HG03045 (cell line): ENCODE results near the gene EPHA6.

ENCODE experiments used
- ATAC-seq: cut with Tn5 transposase; IDR thresholded peaks from one replicate; pipeline ENCODE4 v1.9.1; 2021; ENCODE audit warnings: mild to moderate bottlenecking, moderate library complexity; ENCODE audit not compliant: unreplicated experiment

EPHA6 gene

DNA sequence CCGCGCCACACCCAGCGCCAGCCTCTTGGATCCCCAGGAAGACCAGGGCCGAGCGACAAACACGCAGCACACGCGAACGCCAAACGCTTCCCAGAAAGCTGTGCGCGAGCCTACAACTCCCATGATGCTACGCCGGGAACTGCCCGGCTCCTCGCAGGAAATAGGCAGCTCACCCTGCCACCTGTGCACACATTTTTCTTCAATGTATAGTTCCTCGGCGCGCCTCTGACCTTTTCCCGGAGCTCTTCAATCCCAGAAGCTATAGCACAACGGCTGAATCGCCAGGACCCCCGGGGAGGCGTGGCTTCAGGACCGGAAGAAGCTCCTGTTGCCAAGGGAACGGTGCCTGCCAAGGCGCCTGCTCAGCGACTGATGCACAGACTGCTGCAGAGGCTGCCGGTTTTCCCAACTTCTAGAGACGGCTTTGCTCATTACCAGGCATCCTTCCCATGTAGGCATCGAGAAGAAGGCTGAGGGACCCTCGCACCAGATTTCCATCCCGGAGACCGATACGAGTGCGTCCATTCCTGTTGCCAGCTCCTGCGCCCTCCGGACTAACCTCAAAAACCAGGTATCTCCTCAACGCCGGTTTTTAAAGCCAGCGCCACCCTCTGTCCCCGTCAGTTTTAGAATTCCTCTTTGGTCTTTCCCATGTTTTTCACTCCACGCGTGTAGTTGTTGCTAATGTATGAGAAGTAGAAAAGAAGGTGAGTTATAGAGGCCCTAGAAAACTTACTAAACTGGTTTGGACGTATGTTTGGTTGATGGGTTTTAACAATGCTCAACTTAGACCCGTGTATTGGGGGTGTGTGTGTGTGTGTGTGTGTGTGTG is 950.2 kb downstream of the EPHA6 start, which contains the start of gene ARL6:
TSS of gene ARL6 (plus strand) at position 352 of the 832 bp plus-strand sequence. CDS start 3,350 bp downstream, outside the sequence.
- ATAC-seq: peak; percentile 98

DNA sequence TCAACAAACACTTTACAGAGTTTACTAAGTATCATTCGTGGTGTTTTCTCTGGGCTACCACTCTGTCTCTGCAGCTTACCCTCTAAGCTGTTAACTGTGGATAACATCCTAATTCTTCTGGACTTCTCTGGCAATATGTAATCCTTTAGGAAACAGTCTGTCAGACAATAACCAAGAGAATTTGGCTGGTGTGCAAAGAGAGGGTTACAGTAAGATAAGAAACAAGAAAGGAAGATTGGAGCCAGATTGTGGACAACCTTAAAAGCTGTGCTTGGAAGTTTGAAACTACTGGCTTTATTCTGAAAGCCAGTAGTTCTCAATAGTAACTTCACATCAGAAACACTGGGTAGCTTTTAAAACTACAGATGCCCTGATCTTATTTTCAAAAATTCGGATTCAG is 950.9 kb downstream of the EPHA6 start:
- ATAC-seq: no peak

DNA sequence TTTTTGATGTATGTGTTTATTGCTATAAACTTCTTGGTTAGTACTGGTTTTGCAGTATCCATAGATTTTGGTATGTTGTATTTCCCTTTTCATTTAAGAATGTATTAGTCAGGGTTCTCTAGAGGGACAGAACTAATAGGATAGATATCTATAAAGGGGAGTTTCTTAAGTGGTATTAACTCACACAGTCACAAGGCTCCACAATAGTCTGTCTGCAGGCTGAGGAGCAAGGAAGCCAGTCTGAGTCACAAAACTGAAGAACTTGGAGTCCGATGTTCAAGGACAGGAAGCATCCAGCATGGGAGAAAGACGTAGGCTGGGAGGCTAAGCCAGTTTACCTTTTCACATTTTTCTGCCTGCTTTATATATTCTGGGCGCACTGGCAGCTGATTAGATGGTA is 958.5 kb downstream of the EPHA6 start:
- ATAC-seq: no peak

DNA sequence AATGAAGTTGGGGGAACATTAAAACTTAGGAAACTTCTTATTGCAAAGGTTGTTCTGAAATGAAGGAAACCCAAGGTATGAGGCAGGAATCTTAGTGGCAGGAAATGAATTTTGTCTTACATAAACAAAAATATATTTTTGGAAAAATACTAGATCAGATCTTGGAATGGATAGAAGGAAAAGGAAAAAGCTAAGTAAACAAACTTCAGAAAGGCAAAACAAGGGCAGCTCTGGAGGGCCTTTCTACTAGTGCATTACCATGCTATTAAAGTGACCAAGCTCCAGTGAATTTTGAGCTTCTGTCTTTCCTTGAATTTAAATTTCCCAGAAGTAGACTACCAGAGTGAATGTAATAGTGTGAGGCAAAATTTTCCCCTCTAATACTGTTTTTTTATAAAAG is 963.8 kb downstream of the EPHA6 start:
- no peak for ATAC-seq

DNA sequence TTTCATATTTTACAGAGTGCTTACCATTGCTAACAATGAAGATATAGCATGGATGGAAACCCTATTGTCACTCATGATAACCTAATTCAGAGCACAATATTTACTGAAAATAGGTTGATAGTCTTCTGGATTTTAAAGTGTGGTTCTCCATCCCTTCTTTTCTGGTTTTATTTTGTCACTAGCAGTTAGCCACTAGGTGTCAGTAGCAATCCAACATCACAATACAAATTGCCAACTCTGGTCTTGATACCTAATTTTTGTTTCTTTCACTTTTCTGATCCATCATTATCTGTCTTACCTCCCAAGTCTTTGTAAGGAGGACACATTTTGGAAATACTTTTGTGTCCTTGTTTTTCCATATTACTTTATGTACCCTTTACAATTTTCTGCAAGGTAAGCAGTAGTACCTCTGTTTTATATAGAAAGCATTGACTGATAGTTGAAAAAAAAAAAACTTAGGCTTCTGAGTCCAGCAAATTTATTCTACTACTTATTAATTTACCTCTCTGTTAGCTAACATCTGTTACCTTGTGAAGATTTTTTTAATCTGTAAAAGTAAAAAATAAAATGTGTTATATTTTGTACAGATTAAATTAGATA is 979.1 kb downstream of the EPHA6 start:
- no peak for ATAC-seq

DNA sequence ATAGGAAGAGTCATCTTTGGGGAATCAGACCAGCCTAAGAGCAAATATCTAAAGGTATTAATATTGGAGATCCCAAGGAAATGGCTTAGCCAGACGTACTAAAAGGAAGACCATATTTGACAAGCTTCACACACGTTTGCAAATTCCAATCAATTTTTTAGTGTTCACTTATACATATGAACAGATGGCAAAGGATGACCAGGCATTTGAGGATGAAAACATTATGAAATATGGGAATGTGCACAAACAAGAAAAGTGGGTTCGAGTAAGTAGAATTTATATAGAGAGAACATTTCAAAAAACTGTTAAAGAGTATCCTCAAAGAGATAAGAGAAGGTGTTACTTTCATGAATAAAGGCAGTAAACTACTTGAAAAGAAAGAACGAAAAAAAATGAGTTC is 981.6 kb downstream of the EPHA6 start:
- no peak for ATAC-seq
